ENCODE results near the gene MCC. TPM values are rescaled to one million over a fixed set of nuclear protein-coding genes. Genes with fewer than 3 reads are reported as not detected.

Gene MCC
- total RNA-seq, 1 experiment from 2014 or later: 0.41 TPM

DNA sequence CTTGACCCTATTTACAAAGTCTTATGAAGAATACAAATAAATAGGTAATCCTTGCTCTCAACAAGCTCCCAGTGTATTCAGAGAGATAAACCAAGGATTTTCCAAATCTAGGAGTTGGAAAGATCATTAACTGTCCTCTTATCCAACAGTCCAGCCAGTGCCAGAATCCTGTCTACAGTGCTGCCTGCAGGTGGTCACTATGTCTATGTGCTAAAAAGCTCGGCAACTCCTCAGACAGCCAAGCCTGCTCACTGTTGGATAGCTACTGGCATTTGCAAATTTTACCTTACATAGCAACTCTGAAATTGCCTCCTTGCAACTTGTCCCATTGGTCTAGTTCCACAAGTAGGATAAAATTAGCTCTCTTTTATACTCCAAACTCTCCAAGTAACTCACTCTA lies 324.2 kb downstream of the MCC start:
- peaks cover 8% of the 10 kb centered on the region for H3K27me3 ChIP-seq (ENCODE audit: control insufficient read depth, insufficient read depth, low read length)
- TF ChIP-seq, protein P1, sequence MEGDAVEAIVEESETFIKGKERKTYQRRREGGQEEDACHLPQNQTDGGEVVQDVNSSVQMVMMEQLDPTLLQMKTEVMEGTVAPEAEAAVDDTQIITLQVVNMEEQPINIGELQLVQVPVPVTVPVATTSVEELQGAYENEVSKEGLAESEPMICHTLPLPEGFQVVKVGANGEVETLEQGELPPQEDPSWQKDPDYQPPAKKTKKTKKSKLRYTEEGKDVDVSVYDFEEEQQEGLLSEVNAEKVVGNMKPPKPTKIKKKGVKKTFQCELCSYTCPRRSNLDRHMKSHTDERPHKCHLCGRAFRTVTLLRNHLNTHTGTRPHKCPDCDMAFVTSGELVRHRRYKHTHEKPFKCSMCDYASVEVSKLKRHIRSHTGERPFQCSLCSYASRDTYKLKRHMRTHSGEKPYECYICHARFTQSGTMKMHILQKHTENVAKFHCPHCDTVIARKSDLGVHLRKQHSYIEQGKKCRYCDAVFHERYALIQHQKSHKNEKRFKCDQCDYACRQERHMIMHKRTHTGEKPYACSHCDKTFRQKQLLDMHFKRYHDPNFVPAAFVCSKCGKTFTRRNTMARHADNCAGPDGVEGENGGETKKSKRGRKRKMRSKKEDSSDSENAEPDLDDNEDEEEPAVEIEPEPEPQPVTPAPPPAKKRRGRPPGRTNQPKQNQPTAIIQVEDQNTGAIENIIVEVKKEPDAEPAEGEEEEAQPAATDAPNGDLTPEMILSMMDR (IDR thresholded peaks at IDR 0.05): no peak
- no peak for TF ChIP-seq SIN3A (IDR thresholded peaks at IDR 0.05; ENCODE audit: borderline replicate concordance, insufficient read depth, low read depth, low read length)
- TF ChIP-seq, protein P2, sequence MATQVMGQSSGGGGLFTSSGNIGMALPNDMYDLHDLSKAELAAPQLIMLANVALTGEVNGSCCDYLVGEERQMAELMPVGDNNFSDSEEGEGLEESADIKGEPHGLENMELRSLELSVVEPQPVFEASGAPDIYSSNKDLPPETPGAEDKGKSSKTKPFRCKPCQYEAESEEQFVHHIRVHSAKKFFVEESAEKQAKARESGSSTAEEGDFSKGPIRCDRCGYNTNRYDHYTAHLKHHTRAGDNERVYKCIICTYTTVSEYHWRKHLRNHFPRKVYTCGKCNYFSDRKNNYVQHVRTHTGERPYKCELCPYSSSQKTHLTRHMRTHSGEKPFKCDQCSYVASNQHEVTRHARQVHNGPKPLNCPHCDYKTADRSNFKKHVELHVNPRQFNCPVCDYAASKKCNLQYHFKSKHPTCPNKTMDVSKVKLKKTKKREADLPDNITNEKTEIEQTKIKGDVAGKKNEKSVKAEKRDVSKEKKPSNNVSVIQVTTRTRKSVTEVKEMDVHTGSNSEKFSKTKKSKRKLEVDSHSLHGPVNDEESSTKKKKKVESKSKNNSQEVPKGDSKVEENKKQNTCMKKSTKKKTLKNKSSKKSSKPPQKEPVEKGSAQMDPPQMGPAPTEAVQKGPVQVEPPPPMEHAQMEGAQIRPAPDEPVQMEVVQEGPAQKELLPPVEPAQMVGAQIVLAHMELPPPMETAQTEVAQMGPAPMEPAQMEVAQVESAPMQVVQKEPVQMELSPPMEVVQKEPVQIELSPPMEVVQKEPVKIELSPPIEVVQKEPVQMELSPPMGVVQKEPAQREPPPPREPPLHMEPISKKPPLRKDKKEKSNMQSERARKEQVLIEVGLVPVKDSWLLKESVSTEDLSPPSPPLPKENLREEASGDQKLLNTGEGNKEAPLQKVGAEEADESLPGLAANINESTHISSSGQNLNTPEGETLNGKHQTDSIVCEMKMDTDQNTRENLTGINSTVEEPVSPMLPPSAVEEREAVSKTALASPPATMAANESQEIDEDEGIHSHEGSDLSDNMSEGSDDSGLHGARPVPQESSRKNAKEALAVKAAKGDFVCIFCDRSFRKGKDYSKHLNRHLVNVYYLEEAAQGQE (IDR thresholded peaks at IDR 0.05; ENCODE audit: insufficient read depth in 1 of 2, low read depth in 2 of 2, low read length in 1 of 2): no peak
- TF ChIP-seq TCF7L2 (IDR thresholded peaks at IDR 0.05; ENCODE audit: low read depth, low read length): no peak
- no peak for TF ChIP-seq POLR2AphosphoS5 (IDR thresholded peaks at IDR 0.05; ENCODE audit: low read depth, low read length)
- H3K36me3 ChIP-seq (ENCODE audit: control insufficient read depth, insufficient read depth, low read length): no peaks in the 10 kb centered on the region
- no peak overlapping the region for H3K27ac ChIP-seq (ENCODE audit: low read length)
- H3K4me3 ChIP-seq (ENCODE audit: low read depth in 2 of 2, low read length in 2 of 2): no peak overlapping the region
- no peaks in the 10 kb centered on the region for H3K4me1 ChIP-seq (ENCODE audit: control insufficient read depth, insufficient read depth, low read length)
- no peak for ATAC-seq
- ChIA-PET CTCF (no interaction called here), POLR2A (no interaction called here)
- DNase-seq (ENCODE audit: low read depth, low spot score): no peak
- H3K9me3 ChIP-seq (ENCODE audit: control insufficient read depth, insufficient read depth, low read depth, low read length): no peaks in the 10 kb centered on the region
- in situ Hi-C loops (cut with HindIII; ENCODE audit: low pct_unique_long_range_greater_than_20kb, low sequenced_read_pairs): no loop called here
- intact Hi-C loops (cut with micrococcal nuclease; ENCODE audit: unreplicated experiment): no loop called here
- no TSS peak for BruUV-seq (replicated peaks)

DNA sequence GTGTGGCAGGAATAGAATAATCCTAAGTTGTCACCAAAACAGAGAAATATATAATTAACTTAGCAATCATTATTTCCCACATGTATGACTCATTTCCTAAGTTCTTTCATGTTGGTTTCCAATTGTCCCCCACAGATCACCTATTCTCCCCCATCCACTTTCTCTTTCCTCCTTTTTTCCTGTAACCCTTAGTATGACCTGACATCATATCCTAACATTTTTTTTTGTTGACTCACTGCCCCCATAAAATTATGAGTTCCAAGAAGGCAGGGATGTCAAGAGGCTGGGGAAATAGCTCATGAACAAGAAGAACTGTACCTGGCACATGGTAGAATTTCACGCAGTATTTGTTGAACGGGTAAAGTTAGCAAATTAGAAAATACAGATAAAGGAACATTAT lies 324.9 kb downstream of the MCC start:
- BruUV-seq (replicated peaks): no TSS peak
- intact Hi-C loops (cut with micrococcal nuclease; ENCODE audit: unreplicated experiment) (no loop called here), in situ Hi-C loops (cut with HindIII; ENCODE audit: low pct_unique_long_range_greater_than_20kb, low sequenced_read_pairs) (no loop called here)
- no peak overlapping the region for H3K27ac ChIP-seq (ENCODE audit: low read length)
- ChIA-PET CTCF (no interaction called here), POLR2A (no interaction called here)
- no peak overlapping the region for H3K4me3 ChIP-seq (ENCODE audit: low read depth in 2 of 2, low read length in 2 of 2)
- peaks cover 7% of the 10 kb centered on the region for H3K27me3 ChIP-seq (ENCODE audit: control insufficient read depth, insufficient read depth, low read length)
- H3K36me3 ChIP-seq (ENCODE audit: control insufficient read depth, insufficient read depth, low read length): no peaks in the 10 kb centered on the region
- no peaks in the 10 kb centered on the region for H3K9me3 ChIP-seq (ENCODE audit: control insufficient read depth, insufficient read depth, low read depth, low read length)
- DNase-seq (ENCODE audit: low read depth, low spot score) (no peak), ATAC-seq (no peak)
- no peaks in the 10 kb centered on the region for H3K4me1 ChIP-seq (ENCODE audit: control insufficient read depth, insufficient read depth, low read length)
- TF ChIP-seq TCF7L2 (IDR thresholded peaks at IDR 0.05; ENCODE audit: low read depth, low read length): no peak
- TF ChIP-seq, protein P2 (IDR thresholded peaks at IDR 0.05; ENCODE audit: insufficient read depth in 1 of 2, low read depth in 2 of 2, low read length in 1 of 2): no peak
- no peak for TF ChIP-seq SIN3A (IDR thresholded peaks at IDR 0.05; ENCODE audit: borderline replicate concordance, insufficient read depth, low read depth, low read length)
- no peak for TF ChIP-seq POLR2AphosphoS5 (IDR thresholded peaks at IDR 0.05; ENCODE audit: low read depth, low read length)

Data from Panc1 (cell line).